HCT116 (cell line): ENCODE data around the gene G3BP2. TPM values are rescaled to one million over a fixed set of nuclear protein-coding genes. Genes with fewer than 3 reads are reported as not detected.

Source experiments
- ATAC-seq: fragments of 200-7000 bp; cut with Tn5 transposase; 2 replicates; pipeline ENCODE4 v1.9.1; 2020; ENCODE audit warnings: mild to moderate bottlenecking, moderate library complexity
- BruUV-seq: library from RNA; stranded (reverse); fragments of 400-500 nt; replicated peaks from 2 replicates; lab custom pipeline; 2021; lab: Mats Ljungman, UMichigan
- CTCF ChIA-PET: fragments of 300-600 bp; sonication (Branson Sonifier 250); formaldehyde crosslinking; loops from one replicate; lab custom pipeline; 2021; ENCODE audit warnings: antibody characterized with exemption; lab: Charles Lee
- POLR2A ChIA-PET: fragments of 300-600, 350-600 bp; sonication (Branson Sonifier 250); formaldehyde crosslinking; loops from one replicate; lab custom pipeline; 2021; ENCODE audit warnings: antibody characterized with exemption; lab: Charles Lee
- RAD21 ChIA-PET, 2 experiments: fragments of 300-600 bp; sonication (Branson Sonifier 250); formaldehyde crosslinking; loops; one replicate each; lab custom pipeline; 2023; ENCODE audit warnings: low total read pairs in 2 of 2; ENCODE audit not compliant: uncharacterized antibody in 2 of 2, unreplicated experiment in 2 of 2, low non-redundant PET in 1 of 2; lab: Charles Lee
- DNase-seq: peaks from one replicate; pipeline ENCODE4 v3.0.0-alpha.2; 2010; ENCODE audit warnings: low read depth, low spot score
- H2AFZ ChIP-seq: fragments of 200-600 bp; shearing (Covaris generic), sonication (generic); 2 replicates; pipeline ENCODE4 v1.6.1; 2017; ENCODE audit warnings: low read depth, mixed run types, mixed read lengths, antibody characterized with exemption, low read length; ENCODE audit not compliant: poor library complexity, severe bottlenecking
- H3K27ac ChIP-seq: 2 replicates; pipeline ENCODE4 v1.5.1; 2012; ENCODE audit warnings: low read depth, low read length
- H3K27me3 ChIP-seq: fragments of 200-600 bp; sonication (generic); 2 replicates; pipeline ENCODE4 v1.6.1; 2016; ENCODE audit warnings: mixed run types, low read length, mixed read lengths; ENCODE audit not compliant: insufficient read depth
- H3K36me3 ChIP-seq, 2 experiments: fragments of 200-500 bp in 1 of 2; fragments of 200-600 bp in 1 of 2; sonication (Bioruptor generic) in 1 of 2; sonication (generic) in 1 of 2; 2 replicates each; pipeline versions ENCODE4 v1.5.1 to v1.6.1; 2014 to 2016; ENCODE audit warnings: low read length in 2 of 2, inconsistent platforms in 1 of 2, mixed read lengths in 1 of 2, mixed run types in 1 of 2; ENCODE audit not compliant: insufficient read depth in 2 of 2, control insufficient read depth in 1 of 2
- H3K4me1 ChIP-seq, 2 experiments: fragments of 200-600 bp in 1 of 2; sonication (generic) in 1 of 2; 2 replicates each; pipeline versions ENCODE4 v1.5.1 to v1.6.1; 2012 to 2017; ENCODE audit warnings: low read length in 2 of 2, inconsistent platforms in 1 of 2, mild to moderate bottlenecking in 1 of 2, mixed read lengths in 1 of 2, mixed run types in 1 of 2, moderate library complexity in 1 of 2; ENCODE audit not compliant: insufficient read depth in 2 of 2, control insufficient read depth in 1 of 2
- H3K4me2 ChIP-seq: fragments of 200-600 bp; sonication (generic); 2 replicates; pipeline ENCODE4 v1.6.1; 2017; ENCODE audit warnings: mixed run types, low read length, mixed read lengths
- H3K4me3 ChIP-seq, 2 experiments: fragments of 200-600 bp in 1 of 2; sonication (generic) in 1 of 2; replicated peaks in 1 of 2; 2 replicates each; pipeline ENCODE4 v1.5.1; 2011 to 2016; ENCODE audit warnings: low read length in 2 of 2, control low read depth in 1 of 2, low read depth in 1 of 2, mild to moderate bottlenecking in 1 of 2, mixed read lengths in 1 of 2, mixed run types in 1 of 2
- H3K79me2 ChIP-seq: fragments of 200-600 bp; sonication (generic); 2 replicates; pipeline ENCODE4 v1.6.1; 2017; ENCODE audit warnings: mild to moderate bottlenecking, mixed run types, low read length, moderate library complexity, mixed read lengths; ENCODE audit not compliant: insufficient read depth
- H3K9ac ChIP-seq: fragments of 200-600 bp; sonication (generic); 2 replicates; pipeline ENCODE4 v1.6.1; 2016; ENCODE audit warnings: low read length, mixed read lengths
- H3K9me2 ChIP-seq: fragments of 200-600 bp; sonication (generic), shearing (Covaris generic); 2 replicates; pipeline ENCODE4 v1.6.1; 2017; ENCODE audit warnings: mixed run types, mild to moderate bottlenecking, moderate library complexity; ENCODE audit not compliant: insufficient read depth
- H3K9me3 ChIP-seq, 2 experiments: fragments of 200-500 bp in 1 of 2; fragments of 200-600 bp in 1 of 2; sonication (Bioruptor generic) in 1 of 2; sonication (generic) in 1 of 2; 2 replicates each; pipeline ENCODE4 v1.6.1; 2014 to 2017; ENCODE audit warnings: low read length in 2 of 2, mixed read lengths in 2 of 2, inconsistent platforms in 1 of 2, low read depth in 1 of 2, mild to moderate bottlenecking in 1 of 2, mixed run types in 1 of 2, moderate library complexity in 1 of 2; ENCODE audit not compliant: control insufficient read depth in 1 of 2, insufficient read depth in 1 of 2
- H4K20me1 ChIP-seq: fragments of 200-600 bp; sonication (generic), shearing (Covaris generic); 2 replicates; pipeline ENCODE4 v1.6.1; 2017; ENCODE audit warnings: mixed run types, mild to moderate bottlenecking, moderate library complexity; ENCODE audit not compliant: insufficient read depth
- CBX3 ChIP-seq: IDR thresholded peaks from 2 replicates; pipeline ENCODE4 v1.6.1; 2012; ENCODE audit warnings: low read depth
- CEBPB ChIP-seq: IDR thresholded peaks from 2 replicates; pipeline ENCODE4 v1.6.1; 2012; ENCODE audit warnings: low read depth
- EGR1 ChIP-seq: IDR thresholded peaks from 2 replicates; pipeline ENCODE4 v1.6.1; 2012; ENCODE audit warnings: low read depth
- ELF1 ChIP-seq: IDR thresholded peaks from 2 replicates; pipeline ENCODE4 v1.6.1; 2012; ENCODE audit warnings: low read depth, borderline replicate concordance
- JUND ChIP-seq: IDR thresholded peaks from 2 replicates; pipeline ENCODE4 v1.6.1; 2012
- POLR2A ChIP-seq: IDR thresholded peaks from 2 replicates; pipeline ENCODE4 v1.7.0; 2011; ENCODE audit warnings: borderline replicate concordance; ENCODE audit not compliant: insufficient read depth, insufficient read length; ENCODE audit errors: extremely low read depth
- POLR2AphosphoS5 ChIP-seq: IDR thresholded peaks from 2 replicates; pipeline ENCODE4 v1.6.1; 2011; ENCODE audit warnings: mild to moderate bottlenecking, low read depth, low read length, moderate library complexity
- RAD21 ChIP-seq: IDR thresholded peaks from 2 replicates; pipeline ENCODE4 v1.6.1; 2012; ENCODE audit warnings: low read depth, mild to moderate bottlenecking
- SP1 ChIP-seq: IDR thresholded peaks from 2 replicates; pipeline ENCODE4 v1.6.1; 2012; ENCODE audit warnings: low read depth
- SRF ChIP-seq: IDR thresholded peaks from 2 replicates; pipeline ENCODE4 v1.6.1; 2012; ENCODE audit warnings: low read depth
- TCF7L2 ChIP-seq: IDR thresholded peaks from 2 replicates; pipeline ENCODE4 v1.7.0; 2011; ENCODE audit warnings: borderline replicate concordance, inconsistent platforms; ENCODE audit not compliant: insufficient read depth, insufficient read length; ENCODE audit errors: extremely low read depth
- YY1 ChIP-seq: IDR thresholded peaks from 2 replicates; pipeline ENCODE4 v1.6.1; 2011; ENCODE audit warnings: low read length, low read depth, moderate library complexity, mild to moderate bottlenecking; ENCODE audit not compliant: insufficient replicate concordance; ENCODE audit errors: extremely low read depth
- ZBTB33 ChIP-seq: IDR thresholded peaks from 2 replicates; pipeline ENCODE4 v1.6.1; 2011; ENCODE audit warnings: mild to moderate bottlenecking, low read length, moderate library complexity; ENCODE audit not compliant: insufficient replicate concordance; ENCODE audit errors: extremely low read depth
- ZFX ChIP-seq: fragments of 450-650 bp; IDR thresholded peaks from 2 replicates; pipeline ENCODE4 v1.6.1; 2017
- ZNF274 ChIP-seq: fragments of 200-500 bp; sonication (Bioruptor generic); IDR thresholded peaks from 2 replicates; pipeline ENCODE4 v1.6.1; 2014; ENCODE audit warnings: mild to moderate bottlenecking, low read depth, low read length, inconsistent platforms
- intact Hi-C: fragments of 100-400 bp; cut with micrococcal nuclease; formaldehyde crosslinking; loops from 2 replicates; pipeline ENCODE4 v1.10.0; 2022
- total RNA-seq: library from RNA; stranded (reverse); gene quantifications from one replicate; pipeline ENCODE4 v1.2.1, GENCODE V29; 2021; ENCODE audit not compliant: unreplicated experiment
- TF ChIP-seq, protein P1 (sequence below), 3 experiments: fragments of 200-600 bp in 1 of 3; sonication (generic) in 1 of 3; IDR thresholded peaks in 2 of 3; conservative IDR thresholded peaks in 1 of 3; 2 replicates each; pipeline ENCODE4 v1.5.1; 2012 to 2017; ENCODE audit warnings: low read depth in 2 of 3, low read length in 2 of 3, antibody characterized with exemption in 1 of 3, borderline replicate concordance in 1 of 3, control low read depth in 1 of 3, mild to moderate bottlenecking in 1 of 3, mixed read lengths in 1 of 3, mixed run types in 1 of 3, moderate library complexity in 1 of 3; ENCODE audit not compliant: insufficient read depth in 1 of 3

Gene G3BP2
- total RNA-seq, 1 experiment from 2014 or later: 153 TPM

GRCh38 chr4:75654905-75655304, 18.3 kb downstream of the G3BP2 start:
- Histone ChIP-seq H2AFZ (no peak overlapping the region), H3K27ac (no peak overlapping the region), H4K20me1 (peaks cover 6% of the 10 kb centered on the region; the same call in 1 of the 2 replicates), H3K9me3 (no peaks in the 10 kb centered on the region), H3K9me2 (no peaks in the 10 kb centered on the region), H3K79me2 (peaks cover 86% of the 10 kb centered on the region), H3K27me3 (no peaks in the 10 kb centered on the region), H3K9ac (no peak overlapping the region), H3K4me1 (peaks cover 0 to 5% of the 10 kb centered on the region in 2 experiments; a peak in 1 of 4 replicates), H3K4me2 (no peak overlapping the region), H3K4me3 (no peak overlapping the region), H3K36me3 (peaks cover 32 to 43% of the 10 kb centered on the region in 2 experiments; a peak in 3 of 4 replicates)
- TF ChIP-seq SP1: no peak
- no peak for TF ChIP-seq POLR2A
- no peak for TF ChIP-seq ZNF274
- no peak for TF ChIP-seq CEBPB
- TF ChIP-seq, protein P1, sequence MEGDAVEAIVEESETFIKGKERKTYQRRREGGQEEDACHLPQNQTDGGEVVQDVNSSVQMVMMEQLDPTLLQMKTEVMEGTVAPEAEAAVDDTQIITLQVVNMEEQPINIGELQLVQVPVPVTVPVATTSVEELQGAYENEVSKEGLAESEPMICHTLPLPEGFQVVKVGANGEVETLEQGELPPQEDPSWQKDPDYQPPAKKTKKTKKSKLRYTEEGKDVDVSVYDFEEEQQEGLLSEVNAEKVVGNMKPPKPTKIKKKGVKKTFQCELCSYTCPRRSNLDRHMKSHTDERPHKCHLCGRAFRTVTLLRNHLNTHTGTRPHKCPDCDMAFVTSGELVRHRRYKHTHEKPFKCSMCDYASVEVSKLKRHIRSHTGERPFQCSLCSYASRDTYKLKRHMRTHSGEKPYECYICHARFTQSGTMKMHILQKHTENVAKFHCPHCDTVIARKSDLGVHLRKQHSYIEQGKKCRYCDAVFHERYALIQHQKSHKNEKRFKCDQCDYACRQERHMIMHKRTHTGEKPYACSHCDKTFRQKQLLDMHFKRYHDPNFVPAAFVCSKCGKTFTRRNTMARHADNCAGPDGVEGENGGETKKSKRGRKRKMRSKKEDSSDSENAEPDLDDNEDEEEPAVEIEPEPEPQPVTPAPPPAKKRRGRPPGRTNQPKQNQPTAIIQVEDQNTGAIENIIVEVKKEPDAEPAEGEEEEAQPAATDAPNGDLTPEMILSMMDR (IDR thresholded peaks at IDR 0.05 in 2 of 3, conservative IDR thresholded peaks at IDR 0.05 in 1 of 3; ENCODE audit: borderline replicate concordance in 1 of 3, insufficient read depth in 1 of 3, low read depth in 2 of 3, low read length in 2 of 3): no peak
- TF ChIP-seq TCF7L2: no peak
- TF ChIP-seq JUND: no peak
- no peak for TF ChIP-seq POLR2AphosphoS5
- no peak for TF ChIP-seq ELF1
- no peak for TF ChIP-seq SRF
- TF ChIP-seq CBX3: no peak
- TF ChIP-seq RAD21: no peak
- no peak for TF ChIP-seq ZBTB33
- TF ChIP-seq YY1: no peak
- TF ChIP-seq ZFX: no peak
- TF ChIP-seq EGR1: no peak
- DNase-seq (no peak), ATAC-seq (no peak)
- ChIA-PET RAD21 (no interaction called here), CTCF (interaction anchor here (2.1 kb wide), 1 partner anchor 193 kb away, joined by 7 read pairs; no protein-coding TSS in a partner anchor), POLR2A (interaction anchor here (0.9 kb wide), 1 partner anchor 14 kb away, joined by 3 read pairs; no protein-coding TSS in a partner anchor)
- intact Hi-C loops: loop anchor here (1.0 to 10.0 kb wide), 2 partner anchors 69 to 190 kb away; partner anchors contain the start of gene USO1
- no TSS peak for BruUV-seq
